CD4-positive, alpha-beta T cell treated with Interleukin-21 for 1 hour (primary cell): ENCODE measurements around the gene AIFM1.
"Not testable (repeated sequence)": the region's sequence is repeated elsewhere in the genome, so short reads cannot be mapped to it uniquely, and the experiment has no call there.

Experiments
- DNase-seq: peaks from one replicate; pipeline ENCODE4 v3.0.0-alpha.2; 2020

Gene AIFM1

DNA sequence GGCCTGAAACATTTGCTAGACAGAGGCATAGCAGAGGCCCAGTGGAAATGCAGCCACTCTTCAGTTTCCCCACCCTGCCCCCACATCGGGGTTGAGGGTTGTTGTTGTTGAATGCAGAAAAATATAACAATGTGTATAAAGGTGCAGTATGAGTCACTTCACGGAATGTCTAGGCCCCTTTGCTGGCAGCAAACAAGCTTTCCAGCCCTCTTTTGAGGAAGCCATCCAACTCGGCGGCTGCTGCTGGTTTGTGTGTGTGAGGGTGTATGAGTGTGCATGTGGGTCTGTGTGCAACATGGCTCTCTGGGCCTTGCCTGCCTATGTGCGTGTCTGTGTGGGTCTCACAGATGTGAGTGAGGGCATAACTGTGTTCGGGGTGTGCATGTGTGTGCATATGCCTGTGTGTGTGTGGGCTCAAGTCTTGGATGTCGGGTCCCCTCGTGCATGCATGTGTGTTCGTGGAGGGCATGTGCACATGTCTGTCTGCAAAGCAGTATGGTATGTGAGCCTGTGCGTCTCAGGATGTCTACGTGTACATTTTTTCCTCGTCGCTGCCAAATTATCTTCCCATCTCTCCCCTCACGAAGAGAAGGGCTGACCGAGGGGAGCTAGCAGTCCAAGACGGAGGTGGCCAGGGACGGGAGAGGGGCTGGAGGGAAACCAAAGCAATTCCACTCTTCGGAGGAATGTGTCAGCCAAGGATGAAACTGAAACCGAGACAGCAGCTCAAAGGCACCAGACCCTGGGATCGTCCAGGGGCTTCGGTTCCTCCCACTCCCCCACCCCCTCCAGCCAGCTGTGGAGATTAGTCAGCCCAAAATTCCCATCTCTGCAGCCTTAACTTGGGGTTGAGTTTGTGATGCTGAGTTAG lies 47.0 kb downstream of the AIFM1 start:
- DNase-seq: no peak

DNA sequence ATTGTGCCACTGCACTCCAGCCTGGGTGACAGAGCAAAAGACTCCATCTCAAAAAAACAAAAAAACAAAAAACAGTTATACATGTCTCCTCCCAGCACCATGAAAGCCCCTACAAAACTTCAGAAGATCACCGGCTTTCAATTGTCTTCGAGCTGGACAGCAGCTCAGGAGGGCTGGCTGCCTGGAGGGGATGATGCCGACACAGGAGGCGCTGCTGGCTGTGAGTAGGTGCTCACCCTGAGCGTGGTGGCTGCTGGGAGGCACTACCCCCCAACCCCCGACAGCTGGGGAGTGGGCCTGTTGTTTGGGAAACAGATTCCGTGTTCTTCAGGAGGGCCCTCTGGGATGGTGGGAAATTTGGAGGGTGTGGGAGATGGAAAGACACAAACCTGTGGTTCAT lies 48.5 kb downstream of the AIFM1 start:
- DNase-seq: no peak

DNA sequence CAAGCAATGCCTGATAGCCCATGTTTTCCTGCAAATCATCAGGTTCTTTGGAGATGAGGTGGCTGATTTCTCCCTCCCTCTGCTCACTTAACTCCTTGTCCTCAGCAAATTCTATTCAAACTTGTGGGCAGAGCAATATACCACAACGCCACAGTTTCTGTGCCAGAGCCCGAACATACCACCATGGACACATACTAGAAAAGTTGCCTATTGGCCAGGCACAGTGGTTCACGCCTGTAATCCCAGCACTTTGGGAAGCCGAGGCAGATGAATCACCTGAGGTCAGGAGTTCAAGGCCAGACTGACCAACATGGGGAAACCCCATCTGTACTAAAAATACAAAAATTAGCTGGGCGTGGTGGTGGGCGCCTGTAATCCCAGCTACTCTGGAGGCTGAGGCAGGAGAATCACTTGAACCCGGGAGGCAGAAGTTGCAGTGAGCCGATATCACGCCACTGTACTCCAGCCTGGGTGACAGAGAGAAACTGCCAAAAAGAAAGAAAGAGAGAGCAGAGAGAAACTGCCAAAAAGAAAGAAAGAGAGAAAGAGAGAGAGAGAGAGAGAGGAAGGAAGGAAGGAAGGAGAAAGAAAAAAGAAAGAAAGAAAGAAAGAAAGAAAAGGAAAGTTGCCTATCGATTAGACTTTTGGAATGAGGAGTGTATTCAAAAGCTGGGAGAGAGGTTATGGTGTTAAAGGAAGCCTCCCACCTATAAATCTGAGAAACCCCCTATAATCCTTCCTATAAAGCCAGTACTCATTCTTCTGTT lies 50.3 kb downstream of the AIFM1 start:
- DNase-seq: not testable (repeated sequence)

DNA sequence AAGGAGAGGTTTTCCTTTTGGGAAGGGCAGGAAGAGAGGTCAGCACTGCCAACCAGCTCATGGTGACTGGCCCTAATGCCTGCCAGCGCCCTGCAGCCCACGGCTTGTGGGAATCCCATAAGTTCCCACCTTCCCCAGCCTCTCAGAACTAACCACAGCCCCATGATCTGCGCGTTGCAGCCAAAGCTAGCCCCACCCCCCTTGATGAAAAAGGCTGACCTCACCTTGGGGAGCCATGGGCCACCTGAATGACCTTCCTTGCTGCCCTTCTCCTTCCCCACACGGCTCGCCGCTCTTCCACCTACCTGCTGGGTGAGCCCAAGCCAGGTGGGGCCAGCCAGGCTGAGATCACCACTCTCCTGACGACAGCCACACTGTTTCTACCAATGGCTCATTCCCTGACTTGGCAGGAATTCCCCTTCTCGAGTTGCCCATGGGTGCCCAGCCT lies 51.5 kb downstream of the AIFM1 start:
- DNase-seq: no peak

DNA sequence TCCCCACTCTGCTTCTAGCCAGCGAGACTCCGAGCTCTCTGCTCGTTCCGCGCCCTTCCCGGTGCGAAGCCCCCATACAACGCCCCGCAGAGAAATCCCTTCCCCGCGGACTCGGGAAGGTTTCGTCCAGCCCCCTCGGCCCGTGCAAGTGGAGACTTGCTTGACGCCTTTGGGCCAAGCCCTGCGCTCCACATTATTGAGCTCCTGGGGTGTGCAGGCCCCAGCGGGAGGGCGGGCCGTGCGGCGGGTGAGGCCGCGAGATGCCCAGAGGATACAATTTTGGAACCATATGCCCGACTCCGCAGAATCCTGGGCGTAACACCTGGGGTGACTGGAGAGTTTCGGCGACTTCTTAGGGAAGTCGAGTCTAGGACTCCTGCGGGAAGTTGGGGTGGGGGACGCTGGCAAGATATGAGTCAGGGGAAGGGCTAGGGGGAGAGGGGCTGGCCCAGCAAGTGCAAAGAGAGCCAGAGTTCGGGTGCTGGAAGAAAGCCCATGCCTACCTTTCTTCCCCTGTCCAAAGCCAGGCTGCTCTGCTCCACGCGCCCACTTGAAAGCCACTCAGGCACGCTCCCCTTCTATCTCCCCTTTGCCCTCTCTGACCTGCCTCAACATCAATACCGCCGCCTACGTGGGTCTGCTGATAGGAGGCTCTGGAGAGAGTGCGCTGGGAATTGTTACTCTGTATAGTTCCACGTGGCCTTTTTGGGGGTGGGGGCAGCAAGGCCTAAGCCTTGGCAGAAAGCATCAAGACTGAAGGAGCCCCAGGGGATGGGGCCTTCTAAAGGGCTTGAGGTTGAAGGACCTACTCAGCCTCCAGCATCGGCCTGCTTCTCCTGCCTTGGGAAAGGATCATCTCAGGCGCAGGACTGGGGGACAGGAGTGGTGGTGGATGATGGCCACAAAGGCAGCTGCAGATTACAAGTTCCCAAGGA lies 54.2 kb downstream of the AIFM1 start:
- no peak for DNase-seq

DNA sequence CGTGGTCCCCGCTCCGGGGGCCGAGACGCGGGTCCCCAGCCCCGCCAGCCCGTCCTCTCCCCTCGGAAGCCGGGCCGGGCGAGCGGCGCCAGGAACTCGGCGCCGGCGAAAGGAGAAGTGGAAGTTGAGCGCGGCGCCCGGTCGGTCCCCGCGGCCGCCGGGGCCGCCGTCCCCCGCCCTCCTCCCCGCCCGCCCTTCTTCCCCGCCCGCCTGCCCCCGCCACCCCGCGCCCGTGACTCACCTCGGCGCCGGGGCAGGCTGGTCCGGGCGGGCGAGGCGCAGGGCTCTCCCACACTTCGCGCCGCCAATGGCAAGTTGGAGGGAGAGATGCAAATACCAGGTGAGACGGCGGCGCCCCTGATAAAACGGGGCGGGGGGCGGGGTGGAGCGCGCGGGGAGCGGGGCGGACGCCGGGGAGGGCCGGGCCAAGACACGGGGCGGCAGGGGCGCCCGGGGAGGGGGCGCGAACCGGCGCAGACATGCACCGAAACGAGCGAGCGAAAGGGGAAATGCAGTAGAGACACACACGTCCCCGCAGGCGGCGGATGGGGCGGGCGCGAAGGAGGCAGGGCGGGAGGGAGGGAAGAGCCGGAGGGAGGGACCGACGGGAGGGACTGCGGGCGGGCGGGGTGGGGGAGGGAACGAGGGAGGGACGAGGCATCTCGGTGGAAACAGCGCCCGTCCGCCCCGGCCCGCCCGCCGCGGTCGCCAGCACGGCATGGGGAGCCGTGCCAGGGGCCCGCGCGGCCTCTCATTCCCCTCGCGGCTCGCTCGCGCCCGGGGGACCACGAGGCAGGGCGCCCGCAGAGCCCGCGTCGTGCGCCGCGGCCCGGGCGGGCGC lies 55.0 kb downstream of the AIFM1 start, which contains the start of gene ELF4:
Gene ELF4, minus strand, starts transcription at position 119 of the 841 bp plus-strand sequence. CDS start 29,167 bp downstream, outside the sequence.
- DNase-seq: peak; percentile 64

DNA sequence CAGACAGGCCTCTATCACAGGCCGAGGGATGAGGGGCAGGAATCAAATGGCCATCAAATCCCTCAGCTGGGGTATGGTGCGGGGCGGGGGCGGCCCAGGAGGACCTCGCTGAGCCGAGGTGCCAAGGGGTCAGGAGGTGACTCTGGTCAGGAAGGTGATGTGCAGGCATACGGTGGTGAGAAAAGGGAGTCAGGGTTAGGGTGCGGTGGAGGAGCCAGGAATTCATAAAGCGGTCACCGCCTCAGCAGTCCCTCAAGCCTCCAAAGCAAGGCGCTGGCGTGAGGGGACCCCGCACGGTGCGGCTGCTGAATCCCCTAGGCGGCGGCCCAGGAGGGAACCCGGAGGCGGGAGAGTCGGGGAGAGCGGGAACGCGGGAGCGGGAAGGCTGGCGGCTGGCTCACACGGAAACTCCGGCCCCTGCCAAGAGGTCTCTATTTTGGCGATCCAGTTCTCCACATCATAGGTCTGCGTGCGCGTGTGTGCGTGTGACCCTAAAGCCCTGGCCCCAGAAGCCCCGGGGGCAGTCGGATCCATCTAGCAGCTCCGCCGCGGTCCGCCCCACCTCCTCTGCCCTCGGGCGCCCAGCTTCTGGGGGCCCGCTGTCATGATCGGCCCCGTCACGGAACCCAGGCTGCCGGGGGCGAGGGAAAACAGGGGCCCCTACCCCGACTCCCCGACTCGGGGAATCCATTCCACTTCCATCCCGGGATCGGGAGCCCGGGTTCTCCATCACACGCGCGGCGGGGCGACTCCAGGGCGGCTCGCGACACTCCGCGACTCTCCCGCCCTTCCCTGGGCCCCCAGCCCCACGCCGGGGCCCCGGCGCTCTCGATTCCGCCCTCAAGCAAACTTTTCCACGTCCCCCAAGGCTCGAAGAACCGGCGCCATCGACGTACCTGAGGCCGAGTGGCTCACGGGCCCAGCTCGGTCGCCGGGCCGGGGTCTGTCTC lies 55.9 kb downstream of the AIFM1 start:
- DNase-seq: no peak

DNA sequence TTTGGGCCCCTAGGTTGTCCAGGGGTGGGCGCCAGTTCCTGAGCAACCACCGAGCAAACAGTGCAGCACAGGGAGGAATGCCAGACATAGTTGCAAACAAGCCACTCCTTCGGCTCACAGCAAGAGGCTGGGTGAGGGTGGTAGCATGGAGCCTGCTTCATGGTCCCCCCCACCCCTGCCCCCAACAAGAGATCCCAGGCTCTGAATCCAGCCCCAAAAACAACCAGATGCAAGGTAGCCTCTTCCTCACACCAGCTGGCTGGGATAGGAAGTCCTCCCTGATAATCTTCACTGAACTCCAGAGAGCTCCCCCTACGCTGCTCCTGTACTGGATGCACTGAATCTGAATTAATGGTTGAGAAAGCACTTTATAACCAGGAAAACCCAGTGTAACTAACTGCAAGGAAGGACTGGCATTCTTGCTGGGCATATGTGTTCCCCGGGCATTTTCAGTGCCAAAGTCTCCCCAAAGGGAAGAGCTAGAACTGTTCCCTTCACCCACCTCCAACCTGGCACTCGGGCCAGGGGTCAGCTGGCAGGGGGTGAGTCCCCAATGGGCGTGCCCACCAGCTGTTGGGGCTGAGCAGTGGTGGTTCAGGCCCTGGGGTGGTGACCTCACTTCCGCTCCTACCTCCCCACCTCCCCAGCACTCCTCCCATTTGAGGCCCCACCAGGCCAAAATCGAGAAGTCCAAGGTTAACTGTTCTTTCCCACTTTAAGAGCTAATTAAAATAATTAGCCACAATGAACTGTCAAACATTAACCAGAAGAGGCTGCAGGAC lies 56.8 kb downstream of the AIFM1 start:
- peak; percentile 50 for DNase-seq

DNA sequence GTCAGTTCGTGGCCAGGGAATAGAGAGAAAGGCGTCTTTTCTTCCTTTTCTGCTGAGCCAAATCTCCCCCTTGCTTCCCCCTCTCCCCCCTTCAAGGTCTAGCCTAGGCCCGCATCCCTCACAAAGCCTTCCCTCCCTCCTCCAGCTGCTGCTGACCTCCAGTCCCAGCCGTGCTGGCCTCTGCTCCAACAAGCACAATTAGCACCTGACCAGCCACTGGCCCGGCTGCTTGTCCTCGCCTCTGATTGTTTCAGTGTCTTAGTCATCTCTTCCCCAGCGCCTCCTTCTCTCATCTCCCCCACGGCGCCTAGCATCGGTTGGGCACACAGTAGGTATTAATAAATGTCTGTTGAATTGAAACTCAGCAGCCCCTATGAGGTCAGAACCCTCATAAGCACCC lies 59.6 kb downstream of the AIFM1 start:
- DNase-seq: no peak

DNA sequence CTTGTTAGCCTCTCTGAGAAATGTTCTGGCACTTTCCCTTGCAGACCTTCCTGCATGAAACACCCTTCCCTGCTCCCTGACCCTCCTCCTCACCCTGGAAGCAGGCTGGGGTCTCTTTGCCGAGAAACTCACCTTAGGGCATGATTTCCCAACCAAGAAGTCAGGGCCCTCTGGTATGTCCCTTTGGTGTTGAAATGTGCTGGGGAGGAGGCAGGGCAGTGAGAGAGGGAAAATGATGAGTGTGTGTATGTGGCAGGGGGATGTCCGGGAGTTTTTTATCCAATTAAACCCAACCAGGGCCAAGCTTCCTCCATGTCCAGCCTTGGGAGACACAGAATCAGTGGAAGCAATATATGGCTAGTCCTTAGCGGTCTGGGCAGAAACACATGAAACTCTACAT lies 60.4 kb downstream of the AIFM1 start:
- DNase-seq: no peak

DNA sequence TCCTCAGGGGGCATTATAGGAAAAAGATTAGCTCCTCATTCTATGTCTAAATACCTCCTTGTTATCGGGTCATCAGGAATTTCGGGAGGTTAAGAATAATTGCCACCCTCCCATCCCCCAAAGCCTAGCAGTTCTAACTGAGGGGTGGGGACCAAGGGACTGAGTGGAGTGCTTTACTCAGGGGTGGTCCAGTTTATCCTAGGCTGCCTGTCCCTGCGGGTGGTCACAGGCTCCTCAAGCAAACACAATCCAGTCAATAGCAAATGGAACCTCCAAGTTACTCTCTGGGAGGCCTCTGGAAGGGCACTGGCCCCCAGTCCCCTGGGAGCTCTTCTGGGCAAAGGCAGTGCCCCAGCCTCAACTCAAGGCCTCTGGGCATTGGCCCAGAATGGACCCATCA lies 62.0 kb downstream of the AIFM1 start:
- DNase-seq: no peak

DNA sequence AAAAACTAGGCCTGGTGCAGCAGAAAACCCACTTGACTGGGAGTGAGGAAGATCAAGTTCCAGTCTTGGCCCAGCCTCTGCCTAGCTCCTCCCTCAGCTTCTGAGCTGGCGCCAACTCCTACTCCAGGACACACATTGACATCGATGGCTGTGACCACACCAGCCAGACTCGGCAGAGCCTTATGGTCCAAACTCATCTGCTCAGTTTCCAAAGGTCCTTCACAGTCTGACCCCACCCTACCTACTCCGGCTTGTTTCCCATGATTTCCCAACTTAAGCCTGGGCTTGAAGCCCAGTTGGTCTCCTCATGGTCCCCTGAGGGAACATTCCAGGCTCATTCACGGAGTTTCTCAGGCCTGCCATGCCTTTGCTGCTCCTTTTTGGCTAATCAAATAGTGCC lies 65.5 kb downstream of the AIFM1 start:
- no peak for DNase-seq

DNA sequence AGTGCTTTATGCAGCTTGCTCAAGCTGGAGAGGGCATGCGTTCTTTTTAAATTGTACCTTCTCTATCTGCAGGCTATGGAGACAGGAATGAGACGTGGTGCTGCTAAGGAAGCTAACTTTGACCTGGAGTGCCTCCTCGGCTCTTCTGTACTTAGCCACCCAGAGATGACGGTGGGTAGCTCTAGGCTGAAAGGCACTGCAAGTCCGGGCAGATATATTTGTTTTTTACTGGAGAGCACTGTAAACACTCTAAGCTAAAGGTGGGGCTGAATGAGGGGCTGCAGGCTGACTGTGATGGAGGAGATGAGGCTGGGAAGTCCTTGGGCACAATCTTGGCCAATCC lies 67.5 kb downstream of the AIFM1 start:
- no peak for DNase-seq

DNA sequence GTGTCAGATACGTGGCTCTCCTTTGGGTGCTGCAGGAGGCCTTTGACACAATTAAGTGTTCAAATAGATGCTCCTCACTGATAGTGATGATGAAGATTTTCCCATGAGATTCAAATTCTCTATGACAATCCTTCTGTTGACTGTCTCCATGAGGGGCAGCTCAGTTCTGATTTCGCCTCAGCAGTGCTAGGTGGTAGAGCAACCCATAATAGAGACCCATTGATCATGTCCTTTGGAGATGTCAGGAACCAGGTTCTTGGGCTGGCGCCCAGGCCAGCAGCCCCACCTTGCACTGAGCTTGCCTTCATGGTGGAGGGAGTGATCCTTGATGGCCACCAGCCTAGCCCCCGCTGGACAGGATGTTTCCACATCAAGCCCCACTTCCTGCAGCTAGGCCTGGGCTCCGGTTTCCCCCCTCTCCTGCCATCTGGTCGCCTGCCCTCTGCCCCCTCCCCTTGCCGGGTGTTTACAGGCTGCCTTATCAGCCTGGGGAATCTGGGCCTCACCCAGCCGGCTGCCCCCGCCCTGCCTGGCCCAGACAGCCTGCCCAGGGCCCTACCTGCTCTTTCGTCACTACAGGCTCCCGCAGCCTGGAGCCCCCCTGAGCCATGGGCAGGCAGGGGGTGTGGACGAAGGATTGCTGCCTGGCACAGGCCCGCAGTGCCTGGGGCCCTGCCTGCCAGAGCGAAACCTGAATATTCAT lies 68.0 kb downstream of the AIFM1 start:
- DNase-seq: peak; percentile 45

DNA sequence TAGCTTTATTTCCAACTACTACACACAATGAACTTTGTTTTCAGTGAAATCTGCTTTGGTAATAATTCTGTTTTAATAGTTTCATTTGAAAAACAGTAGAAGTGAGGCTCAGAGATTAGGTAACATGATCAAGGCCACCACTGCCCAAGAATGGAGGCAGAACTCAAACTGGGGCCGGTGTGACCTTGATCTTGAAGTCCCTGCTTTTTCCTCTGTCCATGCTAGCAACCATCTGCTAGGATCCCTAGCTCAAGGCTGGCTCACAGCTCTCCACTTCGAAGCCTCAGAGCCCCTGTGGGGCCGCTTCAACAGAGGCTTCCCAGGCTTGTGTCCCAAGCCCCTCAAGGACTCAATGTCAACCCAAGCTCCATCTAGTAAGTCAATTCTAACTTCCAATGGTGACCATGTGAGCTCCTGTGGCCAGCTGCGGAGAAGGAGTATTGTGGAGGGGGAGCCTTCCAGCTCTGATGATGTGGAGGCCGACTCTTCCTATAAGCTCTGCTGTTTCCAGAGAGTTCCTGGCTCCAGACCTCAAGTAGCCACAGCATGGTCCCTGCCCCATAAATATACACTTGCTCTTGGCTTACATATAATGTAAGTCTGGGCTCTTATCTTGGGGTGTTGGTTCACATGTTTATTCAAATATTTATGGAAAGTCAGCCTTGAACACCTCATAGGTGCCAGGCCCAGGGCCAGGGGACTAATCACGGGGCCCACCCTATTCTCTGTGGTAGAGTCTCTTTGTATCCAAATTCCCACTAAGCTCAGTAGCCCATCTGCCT lies 70.2 kb downstream of the AIFM1 start:
- no peak for DNase-seq

DNA sequence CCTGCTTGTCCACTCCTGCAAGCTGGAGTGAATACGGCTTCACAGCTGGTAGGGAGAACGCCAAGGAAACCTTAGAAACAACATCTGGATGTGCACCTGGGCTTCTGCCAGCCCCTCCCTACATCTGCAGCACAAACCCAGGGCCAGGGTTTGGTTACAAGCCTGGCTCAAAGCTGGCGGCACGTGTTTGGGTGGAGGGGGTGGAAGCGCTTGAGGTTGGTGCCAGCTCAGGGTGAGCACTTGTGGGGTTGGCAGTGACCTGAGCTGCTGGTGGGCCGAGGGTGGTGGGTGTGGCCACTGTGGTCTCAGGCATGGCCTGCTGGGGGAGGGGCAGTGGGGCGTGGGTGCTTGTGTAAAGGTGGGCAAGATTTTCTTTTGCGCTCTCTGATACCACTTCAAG lies 70.9 kb downstream of the AIFM1 start:
- no peak for DNase-seq

DNA sequence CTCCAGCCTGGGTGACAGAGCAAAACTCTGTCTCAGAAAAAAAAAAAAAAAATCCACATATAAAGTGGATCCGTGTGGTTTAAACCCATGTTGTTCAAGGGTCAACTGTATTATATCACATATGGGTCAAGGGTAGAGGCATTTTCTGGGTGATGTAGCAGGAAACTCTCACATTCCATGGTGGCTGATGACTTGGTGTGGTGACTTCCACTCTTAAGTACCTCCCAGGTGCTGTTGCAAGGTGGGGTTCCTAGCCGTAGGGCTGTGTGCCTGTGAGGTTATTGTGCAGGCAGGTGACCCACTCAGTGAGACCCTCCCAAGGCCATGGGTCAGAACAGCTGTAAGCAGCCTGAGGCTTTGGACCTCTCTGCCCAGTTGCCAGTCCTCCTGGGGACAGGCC lies 72.4 kb downstream of the AIFM1 start:
- DNase-seq: no peak

DNA sequence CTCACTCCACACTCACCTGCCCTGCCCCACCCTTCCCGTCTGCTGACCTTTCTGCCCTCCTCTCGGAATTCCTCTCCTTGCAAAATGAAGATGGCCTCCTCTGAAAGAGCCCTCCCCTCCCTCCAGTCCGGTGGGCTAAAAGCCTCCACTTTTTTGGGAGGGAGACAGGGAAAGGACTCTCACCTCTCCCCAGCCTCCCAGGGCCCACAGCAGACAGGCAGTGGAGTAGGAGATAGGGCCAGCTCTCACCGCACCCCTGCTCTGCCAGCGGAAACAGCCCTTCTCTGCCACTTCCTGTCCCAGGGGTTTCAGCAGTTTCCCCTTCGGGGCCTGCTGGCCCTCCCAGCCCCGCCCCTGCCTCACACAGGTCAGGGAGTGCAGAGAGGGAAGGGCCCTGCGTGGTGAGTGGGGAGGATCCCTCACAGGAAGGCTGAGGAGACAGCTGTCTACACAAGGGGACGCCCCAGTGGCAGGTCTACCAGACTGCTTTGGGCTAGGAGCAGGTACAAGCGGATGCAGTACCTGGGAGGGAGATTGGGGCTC lies 73.6 kb downstream of the AIFM1 start:
- DNase-seq: peak; percentile 92
